Measurements from ENCODE around the gene ZNF750. TPM values are rescaled to one million over a fixed set of nuclear protein-coding genes. Genes with fewer than 3 reads are reported as not detected.

The ZNF750 gene
- total and polyA plus RNA-seq, 2 of the 13 experiments (the other 11 are each of a cell fraction or from before 2014, with no cell fraction given) = not detected

GRCh38 chr17:82781894-82782274, 57.9 kb downstream of the ZNF750 start (continued):
- TF ChIP-seq, protein P1, sequence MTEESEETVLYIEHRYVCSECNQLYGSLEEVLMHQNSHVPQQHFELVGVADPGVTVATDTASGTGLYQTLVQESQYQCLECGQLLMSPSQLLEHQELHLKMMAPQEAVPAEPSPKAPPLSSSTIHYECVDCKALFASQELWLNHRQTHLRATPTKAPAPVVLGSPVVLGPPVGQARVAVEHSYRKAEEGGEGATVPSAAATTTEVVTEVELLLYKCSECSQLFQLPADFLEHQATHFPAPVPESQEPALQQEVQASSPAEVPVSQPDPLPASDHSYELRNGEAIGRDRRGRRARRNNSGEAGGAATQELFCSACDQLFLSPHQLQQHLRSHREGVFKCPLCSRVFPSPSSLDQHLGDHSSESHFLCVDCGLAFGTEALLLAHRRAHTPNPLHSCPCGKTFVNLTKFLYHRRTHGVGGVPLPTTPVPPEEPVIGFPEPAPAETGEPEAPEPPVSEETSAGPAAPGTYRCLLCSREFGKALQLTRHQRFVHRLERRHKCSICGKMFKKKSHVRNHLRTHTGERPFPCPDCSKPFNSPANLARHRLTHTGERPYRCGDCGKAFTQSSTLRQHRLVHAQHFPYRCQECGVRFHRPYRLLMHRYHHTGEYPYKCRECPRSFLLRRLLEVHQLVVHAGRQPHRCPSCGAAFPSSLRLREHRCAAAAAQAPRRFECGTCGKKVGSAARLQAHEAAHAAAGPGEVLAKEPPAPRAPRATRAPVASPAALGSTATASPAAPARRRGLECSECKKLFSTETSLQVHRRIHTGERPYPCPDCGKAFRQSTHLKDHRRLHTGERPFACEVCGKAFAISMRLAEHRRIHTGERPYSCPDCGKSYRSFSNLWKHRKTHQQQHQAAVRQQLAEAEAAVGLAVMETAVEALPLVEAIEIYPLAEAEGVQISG (CRISPR knock-in tag; IDR thresholded peaks at IDR 0.05) = peak; percentile 35; the same call in 1 of the 2 replicates
- no peak for TF ChIP-seq ZNF879 (CRISPR knock-in tag; IDR thresholded peaks at IDR 0.05)
- TF ChIP-seq, protein P2, sequence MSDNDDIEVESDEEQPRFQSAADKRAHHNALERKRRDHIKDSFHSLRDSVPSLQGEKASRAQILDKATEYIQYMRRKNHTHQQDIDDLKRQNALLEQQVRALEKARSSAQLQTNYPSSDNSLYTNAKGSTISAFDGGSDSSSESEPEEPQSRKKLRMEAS (IDR thresholded peaks at IDR 0.05) = peak; percentile 37; the same call in 1 of the 2 replicates
- TF ChIP-seq, protein P3, sequence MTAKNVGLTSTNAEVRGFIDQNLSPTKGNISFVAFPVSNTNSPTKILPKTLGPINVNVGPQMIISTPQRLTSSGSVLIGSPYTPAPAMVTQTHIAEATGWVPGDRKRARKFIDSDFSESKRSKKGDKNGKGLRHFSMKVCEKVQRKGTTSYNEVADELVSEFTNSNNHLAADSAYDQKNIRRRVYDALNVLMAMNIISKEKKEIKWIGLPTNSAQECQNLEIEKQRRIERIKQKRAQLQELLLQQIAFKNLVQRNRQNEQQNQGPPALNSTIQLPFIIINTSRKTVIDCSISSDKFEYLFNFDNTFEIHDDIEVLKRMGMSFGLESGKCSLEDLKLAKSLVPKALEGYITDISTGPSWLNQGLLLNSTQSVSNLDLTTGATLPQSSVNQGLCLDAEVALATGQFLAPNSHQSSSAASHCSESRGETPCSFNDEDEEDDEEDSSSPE (CRISPR knock-in tag; IDR thresholded peaks at IDR 0.05) = no peak
- no peak for TF ChIP-seq ZNF224 (CRISPR knock-in tag; IDR thresholded peaks at IDR 0.05)
- peak in 1 of 2 experiments; percentile 54; a peak in 1 of 4 replicates for TF ChIP-seq KLF16 (CRISPR knock-in tag; IDR thresholded peaks at IDR 0.05)
- TF ChIP-seq ATF7 (IDR thresholded peaks at IDR 0.05) = no peak
- no peak for TF ChIP-seq ATF7 (CRISPR knock-in tag; IDR thresholded peaks at IDR 0.05)
- TF ChIP-seq, protein P4, sequence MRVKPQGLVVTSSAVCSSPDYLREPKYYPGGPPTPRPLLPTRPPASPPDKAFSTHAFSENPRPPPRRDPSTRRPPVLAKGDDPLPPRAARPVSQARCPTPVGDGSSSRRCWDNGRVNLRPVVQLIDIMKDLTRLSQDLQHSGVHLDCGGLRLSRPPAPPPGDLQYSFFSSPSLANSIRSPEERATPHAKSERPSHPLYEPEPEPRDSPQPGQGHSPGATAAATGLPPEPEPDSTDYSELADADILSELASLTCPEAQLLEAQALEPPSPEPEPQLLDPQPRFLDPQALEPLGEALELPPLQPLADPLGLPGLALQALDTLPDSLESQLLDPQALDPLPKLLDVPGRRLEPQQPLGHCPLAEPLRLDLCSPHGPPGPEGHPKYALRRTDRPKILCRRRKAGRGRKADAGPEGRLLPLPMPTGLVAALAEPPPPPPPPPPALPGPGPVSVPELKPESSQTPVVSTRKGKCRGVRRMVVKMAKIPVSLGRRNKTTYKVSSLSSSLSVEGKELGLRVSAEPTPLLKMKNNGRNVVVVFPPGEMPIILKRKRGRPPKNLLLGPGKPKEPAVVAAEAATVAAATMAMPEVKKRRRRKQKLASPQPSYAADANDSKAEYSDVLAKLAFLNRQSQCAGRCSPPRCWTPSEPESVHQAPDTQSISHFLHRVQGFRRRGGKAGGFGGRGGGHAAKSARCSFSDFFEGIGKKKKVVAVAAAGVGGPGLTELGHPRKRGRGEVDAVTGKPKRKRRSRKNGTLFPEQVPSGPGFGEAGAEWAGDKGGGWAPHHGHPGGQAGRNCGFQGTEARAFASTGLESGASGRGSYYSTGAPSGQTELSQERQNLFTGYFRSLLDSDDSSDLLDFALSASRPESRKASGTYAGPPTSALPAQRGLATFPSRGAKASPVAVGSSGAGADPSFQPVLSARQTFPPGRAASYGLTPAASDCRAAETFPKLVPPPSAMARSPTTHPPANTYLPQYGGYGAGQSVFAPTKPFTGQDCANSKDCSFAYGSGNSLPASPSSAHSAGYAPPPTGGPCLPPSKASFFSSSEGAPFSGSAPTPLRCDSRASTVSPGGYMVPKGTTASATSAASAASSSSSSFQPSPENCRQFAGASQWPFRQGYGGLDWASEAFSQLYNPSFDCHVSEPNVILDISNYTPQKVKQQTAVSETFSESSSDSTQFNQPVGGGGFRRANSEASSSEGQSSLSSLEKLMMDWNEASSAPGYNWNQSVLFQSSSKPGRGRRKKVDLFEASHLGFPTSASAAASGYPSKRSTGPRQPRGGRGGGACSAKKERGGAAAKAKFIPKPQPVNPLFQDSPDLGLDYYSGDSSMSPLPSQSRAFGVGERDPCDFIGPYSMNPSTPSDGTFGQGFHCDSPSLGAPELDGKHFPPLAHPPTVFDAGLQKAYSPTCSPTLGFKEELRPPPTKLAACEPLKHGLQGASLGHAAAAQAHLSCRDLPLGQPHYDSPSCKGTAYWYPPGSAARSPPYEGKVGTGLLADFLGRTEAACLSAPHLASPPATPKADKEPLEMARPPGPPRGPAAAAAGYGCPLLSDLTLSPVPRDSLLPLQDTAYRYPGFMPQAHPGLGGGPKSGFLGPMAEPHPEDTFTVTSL (CRISPR knock-in tag; IDR thresholded peaks at IDR 0.05; ENCODE audit: borderline replicate concordance) = no peak
- TF ChIP-seq EEA1 (CRISPR knock-in tag; IDR thresholded peaks at IDR 0.05; ENCODE audit: borderline replicate concordance) = peak; percentile 52; the same call in 1 of the 2 replicates
- TF ChIP-seq ZNF331 (CRISPR knock-in tag; IDR thresholded peaks at IDR 0.05) = peak; percentile 41; the same call in 1 of the 2 replicates
- TF ChIP-seq MATR3 (CRISPR knock-in tag; IDR thresholded peaks at IDR 0.05) = no peak
- TF ChIP-seq RAD21 (CRISPR knock-in tag; IDR thresholded peaks at IDR 0.05) = peak; percentile 98
- no peak for TF ChIP-seq ZNF235 (CRISPR knock-in tag; IDR thresholded peaks at IDR 0.05; ENCODE audit: borderline replicate concordance)
- TF ChIP-seq SMC3 (IDR thresholded peaks at IDR 0.05; ENCODE audit: low read length) = peak; percentile 85
- TF ChIP-seq AHR (CRISPR knock-in tag; IDR thresholded peaks at IDR 0.05) = 0 out of 2 replicates have a peak, but pooled peaks have one; percentile 62
- TF ChIP-seq, protein P5, sequence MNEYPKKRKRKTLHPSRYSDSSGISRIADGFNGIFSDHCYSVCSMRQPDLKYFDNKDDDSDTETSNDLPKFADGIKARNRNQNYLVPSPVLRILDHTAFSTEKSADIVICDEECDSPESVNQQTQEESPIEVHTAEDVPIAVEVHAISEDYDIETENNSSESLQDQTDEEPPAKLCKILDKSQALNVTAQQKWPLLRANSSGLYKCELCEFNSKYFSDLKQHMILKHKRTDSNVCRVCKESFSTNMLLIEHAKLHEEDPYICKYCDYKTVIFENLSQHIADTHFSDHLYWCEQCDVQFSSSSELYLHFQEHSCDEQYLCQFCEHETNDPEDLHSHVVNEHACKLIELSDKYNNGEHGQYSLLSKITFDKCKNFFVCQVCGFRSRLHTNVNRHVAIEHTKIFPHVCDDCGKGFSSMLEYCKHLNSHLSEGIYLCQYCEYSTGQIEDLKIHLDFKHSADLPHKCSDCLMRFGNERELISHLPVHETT (CRISPR knock-in tag; conservative IDR thresholded peaks at IDR 0.05) = no peak
- TF ChIP-seq ZNF350 (CRISPR knock-in tag; IDR thresholded peaks at IDR 0.05; ENCODE audit: borderline replicate concordance, low read depth) = peak; percentile 21; the same call in 1 of the 2 replicates
- no peak for TF ChIP-seq KLF11 (CRISPR knock-in tag; IDR thresholded peaks at IDR 0.05)
- no peak for TF ChIP-seq ZSCAN20 (CRISPR knock-in tag; IDR thresholded peaks at IDR 0.05; ENCODE audit: borderline replicate concordance)
- TF ChIP-seq HDAC1 (CRISPR knock-in tag; IDR thresholded peaks at IDR 0.05) = no peak
